Measurements from ENCODE around the gene SMAD1. TPM values are rescaled to one million over a fixed set of nuclear protein-coding genes. Genes with fewer than 3 reads are reported as not detected.
A peak's percentile ranks its signal among the peaks of the same experiment; 100 is the strongest.
"Not testable (repeated sequence)": the region's sequence is repeated elsewhere in the genome, so short reads cannot be mapped to it uniquely, and the experiment has no call there.

SMAD1 gene
- total RNA-seq, 1 donor from 2014 or later = 44.3 TPM

DNA sequence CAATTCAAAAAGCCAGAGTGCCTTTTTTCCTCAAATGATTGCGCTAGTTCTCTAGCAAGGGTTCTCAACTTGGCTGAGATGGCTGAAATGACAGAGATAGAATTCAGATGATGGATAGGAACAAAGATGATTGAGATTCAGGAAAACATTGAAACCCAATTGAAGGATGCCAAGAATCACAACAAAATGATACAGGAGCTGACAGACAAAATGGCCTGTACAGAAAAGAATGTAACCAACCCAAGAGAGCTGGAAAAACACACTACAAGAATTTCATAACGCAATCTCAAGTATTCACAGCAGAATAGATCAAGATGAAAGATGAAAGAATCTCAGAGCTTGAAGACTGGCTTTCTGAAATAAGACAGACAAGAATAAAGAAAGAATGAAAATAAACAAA, 85.9 kb downstream of the SMAD1 start:
- Histone ChIP-seq H3K4me3 (no peak overlapping the region), H3K4me2 (no peak overlapping the region), H2AFZ (replicated peaks) (no peak overlapping the region), H3K27ac (no peak overlapping the region), H3K36me3 (no peaks in the 10 kb centered on the region), H3F3A (ENCODE audit: low read depth) (no peaks in the 10 kb centered on the region), H3K9me3 (ENCODE audit: low read depth) (no peaks in the 10 kb centered on the region), H4K20me1 (ENCODE audit: low read depth) (no peaks in the 10 kb centered on the region), H3K4me1 (no peaks in the 10 kb centered on the region), H3K9ac (no peak overlapping the region), H3K27me3 (no peaks in the 10 kb centered on the region), H3K79me2 (ENCODE audit: low read depth) (no peaks in the 10 kb centered on the region)
- TF ChIP-seq EZH2phosphoT487 (IDR thresholded peaks at IDR 0.05) (no peak), EZH2 (IDR thresholded peaks at IDR 0.05) (no peak)
- TF ChIP-seq, protein P1, sequence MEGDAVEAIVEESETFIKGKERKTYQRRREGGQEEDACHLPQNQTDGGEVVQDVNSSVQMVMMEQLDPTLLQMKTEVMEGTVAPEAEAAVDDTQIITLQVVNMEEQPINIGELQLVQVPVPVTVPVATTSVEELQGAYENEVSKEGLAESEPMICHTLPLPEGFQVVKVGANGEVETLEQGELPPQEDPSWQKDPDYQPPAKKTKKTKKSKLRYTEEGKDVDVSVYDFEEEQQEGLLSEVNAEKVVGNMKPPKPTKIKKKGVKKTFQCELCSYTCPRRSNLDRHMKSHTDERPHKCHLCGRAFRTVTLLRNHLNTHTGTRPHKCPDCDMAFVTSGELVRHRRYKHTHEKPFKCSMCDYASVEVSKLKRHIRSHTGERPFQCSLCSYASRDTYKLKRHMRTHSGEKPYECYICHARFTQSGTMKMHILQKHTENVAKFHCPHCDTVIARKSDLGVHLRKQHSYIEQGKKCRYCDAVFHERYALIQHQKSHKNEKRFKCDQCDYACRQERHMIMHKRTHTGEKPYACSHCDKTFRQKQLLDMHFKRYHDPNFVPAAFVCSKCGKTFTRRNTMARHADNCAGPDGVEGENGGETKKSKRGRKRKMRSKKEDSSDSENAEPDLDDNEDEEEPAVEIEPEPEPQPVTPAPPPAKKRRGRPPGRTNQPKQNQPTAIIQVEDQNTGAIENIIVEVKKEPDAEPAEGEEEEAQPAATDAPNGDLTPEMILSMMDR (IDR thresholded peaks at IDR 0.05) = no peak
- Mint-ChIP-seq H3K36me3 (peaks cover 6% of the 10 kb centered on the region), H3K27me3 (ENCODE audit: insufficient read depth, low read depth) (peaks cover 2% of the 10 kb centered on the region), H3K9me3 (peaks cover 10% of the 10 kb centered on the region), H3K4me1 (no peaks in the 10 kb centered on the region), H3K27ac (no peak overlapping the region), H3K4me3 (no peak overlapping the region)
- DNase-seq (ENCODE audit: low spot score) = no peak

DNA sequence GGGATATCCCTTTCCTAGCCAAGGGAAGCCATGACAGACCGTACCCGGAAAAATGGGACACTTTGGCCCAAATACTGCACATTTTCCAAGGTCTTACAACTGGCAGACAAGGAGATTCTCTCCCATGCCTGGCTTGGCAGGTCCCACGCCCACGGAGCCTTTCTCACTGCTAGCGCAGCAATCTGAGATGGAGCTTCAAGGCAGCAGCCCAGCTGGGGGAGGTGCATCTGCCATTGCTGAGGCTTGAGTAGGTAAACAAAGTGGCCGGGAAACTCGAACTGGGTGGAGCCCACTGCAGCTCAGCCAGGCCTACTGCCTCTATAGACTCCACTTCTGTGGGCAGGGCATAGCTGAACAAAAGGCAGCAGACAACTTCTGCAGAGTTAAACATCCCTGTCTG, 92.9 kb downstream of the SMAD1 start:
- H3K4me1 Mint-ChIP-seq; H3K4me2 ChIP-seq; H4K20me1 ChIP-seq (ENCODE audit: low read depth); H3K9me3 ChIP-seq (ENCODE audit: low read depth); H3K4me1 ChIP-seq; H3F3A ChIP-seq (ENCODE audit: low read depth); H3K4me3 ChIP-seq; H3K27ac Mint-ChIP-seq; H3K27ac ChIP-seq; H3K9ac ChIP-seq; H3K4me3 Mint-ChIP-seq; H3K36me3 Mint-ChIP-seq; DNase-seq (ENCODE audit: low spot score); H3K36me3 ChIP-seq; H3K79me2 ChIP-seq (ENCODE audit: low read depth); H3K27me3 ChIP-seq; H3K9me3 Mint-ChIP-seq; H3K27me3 Mint-ChIP-seq (ENCODE audit: insufficient read depth, low read depth): not testable (repeated sequence)
- peak overlapping the region; percentile 57 for H2AFZ ChIP-seq (replicated peaks)

DNA sequence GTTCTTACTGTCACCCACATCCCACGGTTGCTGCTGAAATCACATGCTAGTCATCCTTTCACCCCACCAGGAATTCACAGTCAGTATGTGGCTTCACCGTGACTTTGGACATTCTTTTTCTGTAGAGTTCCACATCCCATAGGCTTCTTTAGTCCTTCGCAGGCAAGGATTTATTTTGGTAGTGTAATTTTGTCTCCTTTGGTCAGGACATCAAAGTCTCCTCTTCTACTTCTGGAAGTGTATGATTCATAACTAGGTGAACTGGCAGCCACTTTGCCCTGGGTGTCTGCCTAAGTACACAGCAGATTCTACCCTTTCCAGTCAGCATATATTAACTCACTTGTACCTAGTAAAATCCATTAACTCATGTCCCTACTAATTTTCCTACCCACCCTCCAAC, 99.3 kb downstream of the SMAD1 start:
- no peak overlapping the region for H3K4me3 ChIP-seq
- no peak overlapping the region for H3K9ac ChIP-seq
- Mint-ChIP-seq H3K27me3 (ENCODE audit: insufficient read depth, low read depth) (peaks cover 4% of the 10 kb centered on the region), H3K36me3 (no peaks in the 10 kb centered on the region), H3K4me3 (no peak overlapping the region), H3K9me3 (peaks cover 11% of the 10 kb centered on the region), H3K4me1 (no peaks in the 10 kb centered on the region), H3K27ac (no peak overlapping the region)
- H3K27ac ChIP-seq = no peak overlapping the region
- no peak overlapping the region for H2AFZ ChIP-seq (replicated peaks)
- no peaks in the 10 kb centered on the region for H3K9me3 ChIP-seq (ENCODE audit: low read depth)
- H3K4me2 ChIP-seq = no peak overlapping the region
- TF ChIP-seq, protein P1 (IDR thresholded peaks at IDR 0.05) = no peak
- TF ChIP-seq EZH2phosphoT487 (IDR thresholded peaks at IDR 0.05) (no peak), EZH2 (IDR thresholded peaks at IDR 0.05) (no peak)
- H3K27me3 ChIP-seq = no peaks in the 10 kb centered on the region
- no peaks in the 10 kb centered on the region for H3K36me3 ChIP-seq
- H3K4me1 ChIP-seq = no peaks in the 10 kb centered on the region
- H3F3A ChIP-seq (ENCODE audit: low read depth) = no peaks in the 10 kb centered on the region
- H3K79me2 ChIP-seq (ENCODE audit: low read depth) = no peaks in the 10 kb centered on the region
- no peaks in the 10 kb centered on the region for H4K20me1 ChIP-seq (ENCODE audit: low read depth)
- no peak for DNase-seq (ENCODE audit: low spot score)

DNA sequence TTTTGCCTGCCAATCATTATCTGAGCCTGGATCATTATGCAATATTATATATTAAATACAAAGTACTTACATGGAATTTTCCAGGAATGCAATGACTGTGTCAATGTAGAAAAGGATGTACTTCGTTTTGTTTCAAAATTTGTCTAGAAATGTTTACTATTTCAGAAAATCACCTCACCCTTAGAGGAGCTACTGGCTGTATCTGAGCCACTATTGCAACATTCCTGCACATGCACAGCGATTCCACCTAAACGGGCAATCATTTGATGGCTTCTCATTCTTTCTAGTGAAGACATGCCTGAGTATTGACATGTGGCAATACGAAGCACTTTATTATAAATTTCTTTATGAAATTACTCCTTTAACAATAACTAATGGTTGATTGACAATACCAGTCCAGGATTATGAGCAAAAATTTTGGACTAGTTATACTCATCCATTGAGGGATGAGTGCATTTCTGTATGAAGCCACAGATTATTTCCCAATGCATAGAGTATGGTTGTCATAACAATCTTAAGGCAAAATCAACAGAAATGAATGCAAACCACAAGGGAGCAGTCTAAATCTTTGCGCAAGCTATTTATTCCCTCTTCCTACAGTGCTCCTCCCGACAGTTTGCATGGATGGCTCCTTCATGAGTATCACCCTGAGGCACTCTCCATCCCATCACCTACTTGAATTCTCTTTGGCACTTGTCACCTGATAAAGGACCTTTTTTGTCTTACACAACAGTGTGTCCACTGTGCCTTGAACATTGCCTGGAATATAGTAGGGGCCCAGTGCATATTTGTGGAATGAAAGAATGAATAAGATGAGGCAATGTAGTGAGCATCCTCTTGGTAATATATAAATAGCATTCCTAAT, 101.8 kb downstream of the SMAD1 start:
- Mint-ChIP-seq H3K9me3 (peaks cover 8% of the 10 kb centered on the region), H3K4me3 (no peak overlapping the region), H3K27ac (no peak overlapping the region), H3K4me1 (no peaks in the 10 kb centered on the region), H3K36me3 (no peaks in the 10 kb centered on the region), H3K27me3 (ENCODE audit: insufficient read depth, low read depth) (peaks cover 4% of the 10 kb centered on the region)
- Histone ChIP-seq H3K9ac (no peak overlapping the region), H3K79me2 (ENCODE audit: low read depth) (no peaks in the 10 kb centered on the region), H3K4me1 (no peaks in the 10 kb centered on the region), H3K36me3 (no peaks in the 10 kb centered on the region), H3K4me2 (no peak overlapping the region), H3K27me3 (no peaks in the 10 kb centered on the region), H3K9me3 (ENCODE audit: low read depth) (no peaks in the 10 kb centered on the region), H3K27ac (no peak overlapping the region), H3F3A (ENCODE audit: low read depth) (no peaks in the 10 kb centered on the region), H3K4me3 (no peak overlapping the region), H2AFZ (replicated peaks) (no peak overlapping the region), H4K20me1 (ENCODE audit: low read depth) (no peaks in the 10 kb centered on the region)
- no peak for TF ChIP-seq EZH2phosphoT487 (IDR thresholded peaks at IDR 0.05)
- no peak for TF ChIP-seq EZH2 (IDR thresholded peaks at IDR 0.05)
- DNase-seq (ENCODE audit: low spot score) = no peak
